HG03520 (cell line): ENCODE results near the gene CHST13.

ENCODE experiments used
- ATAC-seq: cut with Tn5 transposase; IDR thresholded peaks from one replicate; pipeline ENCODE4 v1.9.1; 2021; ENCODE audit warnings: mild to moderate bottlenecking, moderate library complexity; ENCODE audit not compliant: unreplicated experiment

CHST13 gene

GRCh38 chr3:126552688-126553283, 28.8 kb downstream of the CHST13 start:
- no peak for ATAC-seq

- no peak for ATAC-seq
Observed at GRCh38 chr3:126553284-126554084, 29.5 kb downstream of the CHST13 start.

GRCh38 chr3:126554560-126555525, 30.9 kb downstream of the CHST13 start:
- ATAC-seq: no peak

GRCh38 chr3:126555795-126556636, 32.1 kb downstream of the CHST13 start:
- ATAC-seq: no peak

GRCh38 chr3:126556637-126557414, 32.9 kb downstream of the CHST13 start:
- ATAC-seq: no peak

- no peak for ATAC-seq
Observed at GRCh38 chr3:126557415-126557745, 33.4 kb downstream of the CHST13 start.

GRCh38 chr3:126557761-126558160, 33.8 kb downstream of the CHST13 start:
- no peak for ATAC-seq

- ATAC-seq: no peak
Observed at GRCh38 chr3:126558336-126559071, 34.5 kb downstream of the CHST13 start, which contains the start of gene C3orf22. C3orf22 (minus strand) TSS chr3:126558932; CDS start chr3:126553390, 5,542 bp downstream.

- no peak for ATAC-seq
Observed at GRCh38 chr3:126562737-126563276, 38.9 kb downstream of the CHST13 start.

GRCh38 chr3:126567696-126568438, 43.9 kb downstream of the CHST13 start:
- ATAC-seq: no peak

GRCh38 chr3:126568776-126569342, 44.9 kb downstream of the CHST13 start:
- ATAC-seq: no peak

- no peak for ATAC-seq
Observed at GRCh38 chr3:126569390-126569975, 45.5 kb downstream of the CHST13 start.

- ATAC-seq: no peak
Observed at GRCh38 chr3:126570103-126570541, 46.2 kb downstream of the CHST13 start.

GRCh38 chr3:126571078-126571477, 47.1 kb downstream of the CHST13 start:
- no peak for ATAC-seq

- ATAC-seq: no peak
Observed at GRCh38 chr3:126573492-126574117, 49.6 kb downstream of the CHST13 start.

- no peak for ATAC-seq
Observed at GRCh38 chr3:126577261-126577660, 53.3 kb downstream of the CHST13 start.

- ATAC-seq: no peak
Observed at GRCh38 chr3:126578702-126579101, 54.7 kb downstream of the CHST13 start.
